AG09319 (cell line): ENCODE data around the gene KRT40.

Experiments
- DNase-seq: peaks from one replicate; pipeline ENCODE4 v3.0.0-alpha.2; 2010; ENCODE audit warnings: low read depth; ENCODE audit errors: extremely low read depth
- CTCF ChIP-seq: IDR thresholded peaks from 2 replicates; pipeline ENCODE4 v1.5.1; 2011; ENCODE audit warnings: low read depth, mild to moderate bottlenecking, inconsistent platforms, low read length, moderate library complexity

Gene KRT40

GRCh38 chr17:40953881-40954280 lies 30.2 kb downstream of the KRT40 start:
- no peak for TF ChIP-seq CTCF
- peak; percentile 79 for DNase-seq

- TF ChIP-seq CTCF: no peak
- peak; percentile 89 for DNase-seq
Observed at GRCh38 chr17:40952661-40953060, 31.5 kb downstream of the KRT40 start.

- TF ChIP-seq CTCF: no peak
- no peak for DNase-seq
Observed at GRCh38 chr17:40952154-40952553, 32.0 kb downstream of the KRT40 start.

- DNase-seq: no peak
- no peak for TF ChIP-seq CTCF
Observed at GRCh38 chr17:40951011-40951622, 33.0 kb downstream of the KRT40 start.

DNA sequence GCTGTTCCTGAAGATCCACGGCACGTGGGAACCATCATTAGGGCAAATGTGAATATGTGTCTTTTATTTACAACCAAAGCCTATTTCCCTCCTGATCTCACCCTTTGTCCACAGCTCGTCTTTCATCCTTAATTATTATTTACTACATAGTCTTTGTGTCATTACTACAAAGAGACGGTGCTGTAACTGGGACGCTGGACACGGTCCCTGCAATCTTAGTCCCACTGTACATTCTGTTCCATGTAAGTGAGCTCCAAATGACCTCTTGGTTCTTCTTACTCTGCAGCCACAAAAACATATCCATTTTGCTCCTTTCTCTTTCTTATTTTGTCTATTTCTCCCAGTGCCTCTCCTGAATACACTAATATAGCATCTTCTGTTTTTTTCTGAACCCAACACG lies 34.0 kb downstream of the KRT40 start:
- no peak for DNase-seq
- no peak for TF ChIP-seq CTCF

GRCh38 chr17:40949418-40949817 lies 34.7 kb downstream of the KRT40 start:
- TF ChIP-seq CTCF: no peak
- no peak for DNase-seq

GRCh38 chr17:40947929-40948328 lies 36.2 kb downstream of the KRT40 start:
- TF ChIP-seq CTCF: no peak
- no peak for DNase-seq
